Measurements from ENCODE around the gene GNA15.

GRCh38 chr19:3140667-3141038 is 4.8 kb downstream of the GNA15 start:
- TF ChIP-seq, protein P1, sequence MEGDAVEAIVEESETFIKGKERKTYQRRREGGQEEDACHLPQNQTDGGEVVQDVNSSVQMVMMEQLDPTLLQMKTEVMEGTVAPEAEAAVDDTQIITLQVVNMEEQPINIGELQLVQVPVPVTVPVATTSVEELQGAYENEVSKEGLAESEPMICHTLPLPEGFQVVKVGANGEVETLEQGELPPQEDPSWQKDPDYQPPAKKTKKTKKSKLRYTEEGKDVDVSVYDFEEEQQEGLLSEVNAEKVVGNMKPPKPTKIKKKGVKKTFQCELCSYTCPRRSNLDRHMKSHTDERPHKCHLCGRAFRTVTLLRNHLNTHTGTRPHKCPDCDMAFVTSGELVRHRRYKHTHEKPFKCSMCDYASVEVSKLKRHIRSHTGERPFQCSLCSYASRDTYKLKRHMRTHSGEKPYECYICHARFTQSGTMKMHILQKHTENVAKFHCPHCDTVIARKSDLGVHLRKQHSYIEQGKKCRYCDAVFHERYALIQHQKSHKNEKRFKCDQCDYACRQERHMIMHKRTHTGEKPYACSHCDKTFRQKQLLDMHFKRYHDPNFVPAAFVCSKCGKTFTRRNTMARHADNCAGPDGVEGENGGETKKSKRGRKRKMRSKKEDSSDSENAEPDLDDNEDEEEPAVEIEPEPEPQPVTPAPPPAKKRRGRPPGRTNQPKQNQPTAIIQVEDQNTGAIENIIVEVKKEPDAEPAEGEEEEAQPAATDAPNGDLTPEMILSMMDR (IDR thresholded peaks at IDR 0.05; ENCODE audit: control extremely low read depth in 1 of 3, insufficient read depth in 1 of 3, low read depth in 1 of 3, low read length in 3 of 3): no peak
- TF ChIP-seq RAD21 (IDR thresholded peaks at IDR 0.05 in 1 of 2, conservative IDR thresholded peaks at IDR 0.05 in 1 of 2; ENCODE audit: low read depth in 2 of 2, low read length in 2 of 2) (no peak), ATF3 (IDR thresholded peaks at IDR 0.05; ENCODE audit: insufficient read depth, low read depth, low read length) (no peak), TAF1 (IDR thresholded peaks at IDR 0.05; ENCODE audit: low read depth, low read length) (no peak), CEBPB (IDR thresholded peaks at IDR 0.05; ENCODE audit: low read depth, low read length) (no peak), BRCA1 (IDR thresholded peaks at IDR 0.05; ENCODE audit: low read depth, low read length) (no peak), RFX5 (IDR thresholded peaks at IDR 0.05; ENCODE audit: borderline replicate concordance, low read depth, low read length) (no peak), POLR2AphosphoS5 (IDR thresholded peaks at IDR 0.05; ENCODE audit: low read depth, low read length) (no peak), PHF8 (conservative IDR thresholded peaks at IDR 0.05; ENCODE audit: low read depth, low read length) (no peak), POLR2A (IDR thresholded peaks at IDR 0.05; ENCODE audit: control extremely low read depth in 1 of 2, low read depth in 2 of 2, low read length in 2 of 2) (no peak), SAP30 (IDR thresholded peaks at IDR 0.05; ENCODE audit: insufficient read depth, insufficient replicate concordance, low read length) (no peak), EZH2 (IDR thresholded peaks at IDR 0.05; ENCODE audit: low read depth, low read length, severe bottlenecking) (no peak)
- TF ChIP-seq, protein P2, sequence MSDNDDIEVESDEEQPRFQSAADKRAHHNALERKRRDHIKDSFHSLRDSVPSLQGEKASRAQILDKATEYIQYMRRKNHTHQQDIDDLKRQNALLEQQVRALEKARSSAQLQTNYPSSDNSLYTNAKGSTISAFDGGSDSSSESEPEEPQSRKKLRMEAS (IDR thresholded peaks at IDR 0.05): no peak
- TF ChIP-seq, protein P3, sequence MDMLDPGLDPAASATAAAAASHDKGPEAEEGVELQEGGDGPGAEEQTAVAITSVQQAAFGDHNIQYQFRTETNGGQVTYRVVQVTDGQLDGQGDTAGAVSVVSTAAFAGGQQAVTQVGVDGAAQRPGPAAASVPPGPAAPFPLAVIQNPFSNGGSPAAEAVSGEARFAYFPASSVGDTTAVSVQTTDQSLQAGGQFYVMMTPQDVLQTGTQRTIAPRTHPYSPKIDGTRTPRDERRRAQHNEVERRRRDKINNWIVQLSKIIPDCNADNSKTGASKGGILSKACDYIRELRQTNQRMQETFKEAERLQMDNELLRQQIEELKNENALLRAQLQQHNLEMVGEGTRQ (IDR thresholded peaks at IDR 0.05; ENCODE audit: low read length): no peak
